Tibial artery (tissue), 4 donors: ENCODE results near the gene HENMT1.
"Not testable (repeated sequence)": the region's sequence is repeated elsewhere in the genome, so short reads cannot be mapped to it uniquely, and the experiment has no call there.

Source experiments
- DNase-seq, 2 donors: peaks; one replicate each; pipeline ENCODE4 v3.0.0-alpha.2; 2019
- H3K27ac ChIP-seq, 2 donors: fragments of 200-600 bp; sonication (generic) in 1 of 2; 1 replicate in 1 of 2; 2 replicates in 1 of 2; pipeline ENCODE4 v1.5.1; 2018 to 2019; ENCODE audit warnings: mild to moderate bottlenecking in 1 of 2
- H3K27me3 ChIP-seq, 2 donors: fragments of 200-600 bp; sonication (generic) in 1 of 2; one replicate each; pipeline versions ENCODE4 v1.5.1 to v1.6.0; 2016 to 2019
- H3K36me3 ChIP-seq, 3 donors: fragments of 200-600 bp; sonication (generic) in 2 of 3; one replicate each; pipeline ENCODE4 v1.5.1; 2016 to 2019; ENCODE audit warnings: mild to moderate bottlenecking in 2 of 3
- H3K4me1 ChIP-seq, 4 donors: fragments of 200-600 bp; sonication (generic) in 2 of 4; 1 replicate in 3 of 4; 2 replicates in 1 of 4; pipeline ENCODE4 v1.5.1; 2016 to 2019
- H3K4me3 ChIP-seq, 2 donors: fragments of 200-600 bp; sonication (generic) in 1 of 2; 1 replicate in 1 of 2; 2 replicates in 1 of 2; pipeline ENCODE4 v1.5.1; 2018 to 2019; ENCODE audit warnings: mild to moderate bottlenecking in 2 of 2
- H3K9me3 ChIP-seq, 3 donors: fragments of 200-600 bp; sonication (generic) in 1 of 3; one replicate each; pipeline ENCODE4 v1.5.1; 2016 to 2019
- CTCF ChIP-seq, 2 experiments: fragments of 200-600 bp in 1 of 2; fragments of 450-650 bp in 1 of 2; IDR thresholded peaks; one replicate each; pipeline ENCODE4 v1.5.1; 2017 to 2019; ENCODE audit warnings: antibody characterized with exemption in 2 of 2, mild to moderate bottlenecking in 1 of 2, moderate library complexity in 1 of 2
- intact Hi-C: fragments of 100-400 bp; cut with DNase I; formaldehyde crosslinking; loops from one replicate; pipeline ENCODE4 v1.15.0; 2023; ENCODE audit warnings: low total_unique reads

Gene HENMT1

GRCh38 chr1:108668777-108669176, 7.9 kb upstream of the HENMT1 start:
- intact Hi-C loops: no loop called here
- no peak for DNase-seq
- no peaks in the 10 kb centered on the region for H3K36me3 ChIP-seq
- no peaks in the 10 kb centered on the region for H3K9me3 ChIP-seq
- no peak for TF ChIP-seq CTCF (IDR thresholded peaks at IDR 0.05)
- no peak overlapping the region for H3K27ac ChIP-seq
- peaks cover 0 to 18% of the 10 kb centered on the region in 2 donors for H3K27me3 ChIP-seq
- no peaks in the 10 kb centered on the region for H3K4me1 ChIP-seq
- no peak overlapping the region for H3K4me3 ChIP-seq

- intact Hi-C loops, H3K36me3 ChIP-seq, H3K4me1 ChIP-seq, H3K9me3 ChIP-seq, H3K27ac ChIP-seq, H3K4me3 ChIP-seq, DNase-seq: not testable (repeated sequence)
- peaks cover 0 to 18% of the 10 kb centered on the region in 2 donors for H3K27me3 ChIP-seq
These were observed 6.5 kb upstream of the HENMT1 start for GRCh38 chr1:108667422-108667821.

- no peak for TF ChIP-seq CTCF (IDR thresholded peaks at IDR 0.05)
- intact Hi-C loops: no loop called here
- H3K9me3 ChIP-seq: no peaks in the 10 kb centered on the region
- H3K36me3 ChIP-seq: no peaks in the 10 kb centered on the region
- no peak overlapping the region for H3K4me3 ChIP-seq
- H3K27ac ChIP-seq: no peak overlapping the region
- H3K27me3 ChIP-seq: peaks cover 0 to 9% of the 10 kb centered on the region in 2 donors
- no peak for DNase-seq
- peaks cover 0 to 7% (median 6%) of the 10 kb centered on the region in 4 donors for H3K4me1 ChIP-seq
These were observed 4.9 kb upstream of the HENMT1 start for GRCh38 chr1:108665771-108666170.

- Histone ChIP-seq H3K4me3 (no peak overlapping the region), H3K27me3 (peaks cover 0 to 2% of the 10 kb centered on the region in 2 donors), H3K36me3 (no peaks in the 10 kb centered on the region), H3K9me3 (no peaks in the 10 kb centered on the region), H3K27ac (no peak overlapping the region), H3K4me1 (peaks cover 0 to 7% (median 6%) of the 10 kb centered on the region in 4 donors)
- intact Hi-C loops: no loop called here
- TF ChIP-seq CTCF (IDR thresholded peaks at IDR 0.05): no peak
- no peak for DNase-seq
These were observed 4.2 kb upstream of the HENMT1 start for GRCh38 chr1:108665067-108665466.

GRCh38 chr1:108664481-108664880, 3.6 kb upstream of the HENMT1 start:
- intact Hi-C loops: no loop called here
- no peak for DNase-seq
- Histone ChIP-seq H3K36me3 (no peaks in the 10 kb centered on the region), H3K4me1 (peaks cover 0 to 7% (median 6%) of the 10 kb centered on the region in 4 donors), H3K9me3 (no peaks in the 10 kb centered on the region), H3K4me3 (no peak overlapping the region), H3K27ac (no peak overlapping the region), H3K27me3 (no peaks in the 10 kb centered on the region)
- TF ChIP-seq CTCF (IDR thresholded peaks at IDR 0.05): no peak

GRCh38 chr1:108663074-108663473, 2.2 kb upstream of the HENMT1 start:
- no peak for TF ChIP-seq CTCF (IDR thresholded peaks at IDR 0.05)

More at GRCh38 chr1:108663074-108663473, 2.2 kb upstream of the HENMT1 start:
- DNase-seq: no peak
- no peaks in the 10 kb centered on the region for H3K36me3 ChIP-seq
- H3K9me3 ChIP-seq: no peaks in the 10 kb centered on the region
- no peak overlapping the region for H3K27ac ChIP-seq
- H3K4me3 ChIP-seq: no peak overlapping the region
- H3K4me1 ChIP-seq: peaks cover 0 to 7% (median 6%) of the 10 kb centered on the region in 4 donors
- H3K27me3 ChIP-seq: no peaks in the 10 kb centered on the region
- intact Hi-C loops: no loop called here
